GM23248 (cell line): ENCODE results near the gene SDHAF3. TPM values are rescaled to one million over a fixed set of nuclear protein-coding genes. Genes with fewer than 3 reads are reported as not detected.
"Not testable (repeated sequence)": the region's sequence is repeated elsewhere in the genome, so short reads cannot be mapped to it uniquely, and the experiment has no call there.

Experiments used
- DNase-seq: peaks from one replicate; pipeline ENCODE4 v3.0.0-alpha.2; 2015
- H2AFZ ChIP-seq: fragments of 200-600 bp; sonication (generic); 2 replicates; pipeline ENCODE4 v1.6.1; 2016; ENCODE audit warnings: antibody characterized with exemption
- H3F3A ChIP-seq: fragments of 200-600 bp; sonication (generic); 2 replicates; pipeline ENCODE4 v1.6.1; 2016; ENCODE audit warnings: mild to moderate bottlenecking, antibody characterized with exemption, mixed run types; ENCODE audit not compliant: insufficient read depth
- H3K27ac ChIP-seq: fragments of 200-600 bp; sonication (generic); 2 replicates; pipeline ENCODE4 v1.5.1; 2016; ENCODE audit warnings: mild to moderate bottlenecking
- H3K27me3 ChIP-seq: fragments of 200-600 bp; sonication (generic); replicated peaks from 2 replicates; pipeline ENCODE4 v1.6.1; 2016; ENCODE audit warnings: mild to moderate bottlenecking; ENCODE audit not compliant: insufficient read depth
- H3K36me3 ChIP-seq: fragments of 200-600 bp; sonication (generic); 2 replicates; pipeline ENCODE4 v1.6.1; 2016; ENCODE audit warnings: low read depth, mild to moderate bottlenecking
- H3K4me1 ChIP-seq: fragments of 200-600 bp; sonication (generic); 2 replicates; pipeline ENCODE4 v1.6.1; 2016; ENCODE audit warnings: mild to moderate bottlenecking; ENCODE audit not compliant: insufficient read depth
- H3K4me2 ChIP-seq: fragments of 200-600 bp; sonication (generic); one replicate; pipeline ENCODE4 v1.6.1; 2016; ENCODE audit warnings: mild to moderate bottlenecking; ENCODE audit not compliant: unreplicated experiment
- H3K4me3 ChIP-seq: fragments of 200-600 bp; sonication (generic); 2 replicates; pipeline ENCODE4 v1.5.1; 2016; ENCODE audit warnings: mild to moderate bottlenecking
- H3K79me2 ChIP-seq: fragments of 200-600 bp; sonication (generic); 2 replicates; pipeline ENCODE4 v1.6.1; 2016; ENCODE audit warnings: mild to moderate bottlenecking; ENCODE audit not compliant: insufficient read depth
- H3K9ac ChIP-seq: fragments of 200-600 bp; sonication (generic); 2 replicates; pipeline ENCODE4 v1.6.1; 2016; ENCODE audit warnings: mild to moderate bottlenecking
- H3K9me2 ChIP-seq: fragments of 200-600 bp; sonication (generic); 2 replicates; pipeline ENCODE4 v1.6.1; 2016; ENCODE audit warnings: mixed run types, mild to moderate bottlenecking, moderate library complexity; ENCODE audit not compliant: insufficient read depth
- H3K9me3 ChIP-seq: fragments of 200-600 bp; sonication (generic); one replicate; pipeline ENCODE4 v1.6.1; 2017; ENCODE audit warnings: low read depth
- H4K20me1 ChIP-seq: fragments of 200-600 bp; sonication (generic); 2 replicates; pipeline ENCODE4 v1.6.0; 2016; ENCODE audit not compliant: insufficient read depth
- EZH2 ChIP-seq: fragments of 200-600 bp; sonication (generic); IDR thresholded peaks from 2 replicates; pipeline ENCODE4 v1.6.1; 2018; ENCODE audit warnings: antibody characterized with exemption, mild to moderate bottlenecking; ENCODE audit not compliant: insufficient read depth, poor library complexity, severe bottlenecking
- EZH2phosphoT487 ChIP-seq: fragments of 200-600 bp; sonication (generic); IDR thresholded peaks from 2 replicates; pipeline ENCODE4 v1.6.1; 2018; ENCODE audit warnings: antibody characterized with exemption, moderate library complexity, mild to moderate bottlenecking, low read depth; ENCODE audit not compliant: insufficient read depth
- WGBS, 2 experiments: methylation state at CpG; one replicate each; pipeline ENCODE4 v1.1.6; 2015 to 2017; ENCODE audit warnings: low lambda C conversion rate in 2 of 2, low coverage in 1 of 2; ENCODE audit errors: missing lambda C conversion rate in 2 of 2; 5-methylcytosine and 5-hydroxymethylcytosine counted together
- in situ Hi-C: fragments of 300-500 bp; cut with MboI; formaldehyde crosslinking; loops from 2 replicates; pipeline ENCODE4 v1.15.0; 2020
- polyA plus RNA-seq: library from polyadenylated mRNA; unstranded; fragments of >200 nt; fragmentation: Nextera tagmentation; extraction: Ambion mirVana; gene quantifications from 2 replicates; pipeline ENCODE4 v1.2.1, GENCODE V29; 2016
- total RNA-seq: library from RNA; depleted of rRNA; stranded (reverse); fragments of >200 nt; shearing (Covaris generic); gene quantifications from 2 replicates; pipeline ENCODE4 v1.2.3, GENCODE V29; 2014; rRNA removed

SDHAF3 gene
- total RNA-seq = 4.6 and 6.3 TPM in 2 replicates
- 29.2 and 34.0 TPM in 2 replicates for polyA plus RNA-seq

DNA sequence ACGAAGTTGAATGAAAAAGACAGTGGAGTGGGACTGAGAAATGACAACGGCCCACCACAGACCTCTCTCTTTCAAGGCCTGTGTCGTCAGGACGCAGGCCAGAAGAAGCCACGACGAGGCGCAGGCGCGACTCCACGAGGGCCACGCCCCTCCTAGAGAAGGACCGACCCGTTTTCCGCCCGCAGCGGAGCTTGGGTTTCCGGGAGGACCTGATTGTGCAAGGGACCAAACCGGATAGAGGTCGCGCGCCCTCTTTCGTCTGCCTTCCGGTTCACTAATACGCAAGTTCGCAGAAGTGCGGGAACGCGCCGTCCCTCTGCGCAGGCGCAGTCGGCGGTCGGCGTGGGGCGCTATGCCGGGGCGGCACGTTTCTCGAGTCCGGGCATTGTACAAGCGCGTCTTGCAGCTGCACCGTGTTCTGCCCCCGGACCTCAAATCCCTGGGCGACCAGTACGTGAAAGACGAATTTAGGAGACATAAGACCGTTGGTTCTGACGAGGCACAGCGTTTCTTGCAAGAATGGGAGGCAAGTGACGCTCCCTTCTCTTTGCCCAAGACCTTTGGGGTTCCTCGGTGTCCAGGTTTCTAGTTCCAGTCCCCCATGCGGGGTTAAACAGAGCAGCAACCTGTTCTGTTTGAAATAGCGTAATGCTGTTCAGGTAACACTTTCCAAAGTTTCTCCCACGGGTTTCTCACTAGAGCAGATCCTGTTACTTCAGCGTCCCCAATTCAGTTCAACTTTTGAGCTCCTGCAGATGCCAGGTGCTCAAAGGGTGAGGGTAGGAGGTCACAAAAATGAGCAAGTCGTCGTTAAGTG is at the start of gene SDHAF3:
Gene SDHAF3 (plus strand): TSS at position 327 of the 817 bp plus-strand sequence. CDS start 26 bp downstream, at position 353.
- Histone ChIP-seq H3K9ac (peak within 1 kb of the TSS; percentile 81), H3K9me2 (no peaks in the 10 kb centered on the region), H3K27me3 (no peaks in the 10 kb centered on the region), H3K9me3 (no peaks in the 10 kb centered on the region), H3K4me1 (no peaks in the 10 kb centered on the region; the same call in 1 of the 2 replicates), H3K4me2 (peak within 1 kb of the TSS; percentile 98), H2AFZ (peak within 1 kb of the TSS; percentile 100), H3K4me3 (peak within 1 kb of the TSS; percentile 95), H3F3A (no peaks in the 10 kb centered on the region), H3K36me3 (no peaks in the 10 kb centered on the region), H3K27ac (peak within 1 kb of the TSS; percentile 73), H3K79me2 (peaks cover 24% of the 10 kb centered on the region), H4K20me1 (no peaks in the 10 kb centered on the region)
- WGBS, 2 experiments = 1% methylated on average over 58 to 59 of the region's 59 CpGs
- in situ Hi-C loops = no loop called here
- peak; percentile 100 for DNase-seq
- TF ChIP-seq EZH2 = no peak
- TF ChIP-seq EZH2phosphoT487 = no peak

DNA sequence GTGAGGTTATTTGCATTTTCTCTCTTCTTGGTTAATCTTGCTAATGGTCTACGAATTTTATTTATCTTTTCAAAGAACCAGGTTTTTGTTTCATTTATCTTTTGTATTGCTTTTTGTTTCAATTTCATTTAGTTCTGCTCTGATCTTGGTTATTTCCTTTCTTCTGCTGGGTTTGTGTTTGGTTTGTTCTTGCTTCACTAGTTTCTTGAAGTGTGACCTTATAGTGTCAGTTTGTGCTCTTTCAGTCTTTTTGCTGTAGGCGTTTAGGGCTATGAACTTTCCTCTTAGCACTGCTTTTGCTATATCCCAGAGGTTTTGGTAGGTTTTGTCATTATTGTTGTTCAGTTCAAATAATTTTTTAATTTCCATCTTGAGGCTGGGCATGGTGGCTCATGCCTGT is 45.5 kb upstream of the SDHAF3 start:
- H4K20me1 ChIP-seq, H3K4me2 ChIP-seq, H3K9ac ChIP-seq, H2AFZ ChIP-seq, H3K79me2 ChIP-seq, H3K4me3 ChIP-seq, H3K27me3 ChIP-seq, H3F3A ChIP-seq, DNase-seq, H3K36me3 ChIP-seq, H3K9me3 ChIP-seq, H3K4me1 ChIP-seq, H3K9me2 ChIP-seq, in situ Hi-C loops, H3K27ac ChIP-seq: not testable (repeated sequence)
- WGBS, 2 experiments = 7 to 15% methylated on average over 2 of the region's 2 CpGs

DNA sequence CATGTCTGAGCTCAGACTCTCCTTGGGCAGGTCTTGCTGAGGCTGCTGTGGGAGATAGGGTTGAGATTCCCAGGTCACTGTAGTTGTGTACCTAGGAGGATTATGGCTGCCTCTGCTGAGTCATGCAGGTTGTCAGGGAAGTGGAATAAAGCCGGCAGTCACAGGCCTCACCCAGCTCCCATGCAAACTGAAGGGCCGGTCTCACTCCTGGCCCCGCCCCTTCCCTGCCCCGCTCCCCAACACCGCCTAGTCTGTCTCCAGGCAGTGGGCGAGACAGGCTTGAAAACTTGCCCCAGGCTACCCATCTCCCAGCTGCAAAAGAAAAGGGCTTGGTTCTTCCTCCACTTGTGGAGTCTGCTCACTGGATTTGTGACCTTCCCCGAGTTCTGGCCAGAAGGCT is 41.6 kb upstream of the SDHAF3 start:
- Histone ChIP-seq H3K4me3 (no peak overlapping the region), H3K79me2 (no peaks in the 10 kb centered on the region), H2AFZ (no peak overlapping the region), H3F3A (no peaks in the 10 kb centered on the region), H3K27me3 (0 out of 2 replicates have a peak, but pooled peaks cover 5% of the 10 kb centered on the region), H3K27ac (no peak overlapping the region), H3K4me1 (no peaks in the 10 kb centered on the region), H3K9ac (no peak overlapping the region), H3K9me3 (no peaks in the 10 kb centered on the region), H3K9me2 (no peaks in the 10 kb centered on the region), H4K20me1 (no peaks in the 10 kb centered on the region), H3K36me3 (no peaks in the 10 kb centered on the region), H3K4me2 (no peak overlapping the region)
- no peak for TF ChIP-seq EZH2phosphoT487
- DNase-seq = no peak
- 39 to 56% methylated on average over 6 of the region's 7 CpGs for WGBS, 2 experiments
- in situ Hi-C loops = no loop called here

DNA sequence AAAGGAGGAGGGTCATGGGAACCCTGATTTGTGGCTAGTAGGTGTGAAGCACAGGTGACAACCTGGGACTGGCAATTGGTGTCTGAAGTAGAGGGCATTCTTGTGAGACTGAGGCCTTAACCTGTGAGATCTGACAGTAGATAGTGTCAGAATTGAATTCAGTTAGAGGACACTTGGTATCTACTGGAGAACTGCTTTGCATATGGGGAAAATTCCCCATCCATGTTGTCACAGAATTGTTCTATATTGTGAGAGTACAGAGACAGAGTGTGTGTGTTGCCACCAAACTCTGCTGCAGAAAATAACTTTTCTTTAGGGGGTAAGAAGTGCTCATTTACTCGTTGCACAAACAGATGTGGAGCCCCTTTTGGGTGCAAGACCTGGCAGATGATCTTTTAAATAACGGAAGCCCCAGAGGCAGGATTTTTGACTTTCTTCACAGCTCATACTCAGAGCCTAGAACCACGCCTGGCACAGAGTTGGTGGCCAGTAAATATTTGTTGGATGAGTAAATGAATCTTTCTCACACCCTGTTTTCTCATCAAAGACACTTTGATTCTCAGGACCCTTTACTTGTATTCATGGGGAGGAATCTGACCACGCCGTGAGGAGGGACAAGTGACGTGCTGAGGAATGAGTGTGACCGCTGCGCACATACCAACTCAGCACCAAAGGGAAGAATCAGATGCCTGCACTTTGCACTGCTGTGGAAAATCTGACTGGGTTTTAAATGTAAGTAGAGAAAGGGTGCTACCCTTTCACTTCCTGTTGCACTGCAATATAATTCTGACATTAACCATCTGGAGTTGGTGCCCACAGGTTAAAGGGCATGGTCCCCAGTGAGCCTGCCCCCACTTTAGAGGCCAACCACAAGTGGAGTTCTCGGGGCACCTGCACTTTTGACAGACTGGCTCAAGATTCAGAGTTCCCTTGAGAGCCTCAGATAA is 39.2 kb upstream of the SDHAF3 start:
- Histone ChIP-seq H3K36me3 (no peaks in the 10 kb centered on the region), H3K4me2 (no peak overlapping the region), H3K27me3 (0 out of 2 replicates have a peak, but pooled peaks cover 2% of the 10 kb centered on the region), H3K4me1 (no peaks in the 10 kb centered on the region), H3F3A (no peaks in the 10 kb centered on the region), H3K4me3 (no peak overlapping the region), H3K79me2 (no peaks in the 10 kb centered on the region), H3K9me2 (no peaks in the 10 kb centered on the region), H4K20me1 (no peaks in the 10 kb centered on the region), H3K9me3 (no peaks in the 10 kb centered on the region), H3K27ac (no peak overlapping the region), H2AFZ (no peak overlapping the region), H3K9ac (no peak overlapping the region)
- in situ Hi-C loops = no loop called here
- 22 to 25% methylated on average over 9 of the region's 9 CpGs for WGBS, 2 experiments
- no peak for TF ChIP-seq EZH2
- no peak for TF ChIP-seq EZH2phosphoT487
- DNase-seq = peak; percentile 8
